Endothelial cell of umbilical vein (primary cell): ENCODE measurements around the gene FBXW9. TPM values are rescaled to one million over a fixed set of nuclear protein-coding genes. Genes with fewer than 3 reads are reported as not detected.

Experiments
- BruUV-seq: library from RNA; stranded (reverse); fragments of 400-500 nt; replicated peaks from 2 replicates; lab custom pipeline; 2021; lab: Mats Ljungman, UMichigan
- CTCF ChIA-PET: fragments of 300-600, 350-600 bp; sonication (Branson Sonifier 250); formaldehyde crosslinking; loops from one replicate; lab custom pipeline; 2021; ENCODE audit warnings: antibody characterized with exemption, inconsistent platforms; lab: Charles Lee
- POLR2A ChIA-PET: fragments of 300-600, 350-600 bp; sonication (Branson Sonifier 250); formaldehyde crosslinking; loops from one replicate; lab custom pipeline; 2021; ENCODE audit warnings: antibody characterized with exemption, inconsistent platforms; lab: Charles Lee
- DNase-seq: peaks from one replicate; pipeline ENCODE4 v3.0.0-alpha.2; 2011; ENCODE audit warnings: low read depth, low spot score
- FAIRE-seq: peaks from 2 replicates; lab custom pipeline; 2011; peaks lifted over from hg19 to GRCh38; lab: Jason Lieb, UNC
- H2AFZ ChIP-seq: 2 replicates; pipeline ENCODE4 v1.6.0; 2012; ENCODE audit warnings: low read depth, low read length, control low read depth, inconsistent platforms
- H3K27ac ChIP-seq: 2 replicates; pipeline ENCODE4 v1.5.1; 2011; ENCODE audit warnings: low read depth, mild to moderate bottlenecking, control low read depth, low read length, moderate library complexity; ENCODE audit not compliant: insufficient read depth
- H3K27me3 ChIP-seq, 2 experiments: 2 replicates each; pipeline versions ENCODE4 v1.6.0 to v1.6.1; 2011; ENCODE audit warnings: low read length in 2 of 2, mixed read lengths in 1 of 2; ENCODE audit not compliant: control insufficient read depth in 2 of 2, insufficient read depth in 2 of 2
- H3K36me3 ChIP-seq, 2 experiments: 2 replicates in 1 of 2; 3 replicates in 1 of 2; pipeline ENCODE4 v1.5.1; 2011; ENCODE audit warnings: low read length in 2 of 2, mild to moderate bottlenecking in 1 of 2, moderate library complexity in 1 of 2; ENCODE audit not compliant: control insufficient read depth in 2 of 2, insufficient read depth in 2 of 2; ENCODE audit errors: extremely low read depth in 1 of 2
- H3K4me1 ChIP-seq: 3 replicates; pipeline ENCODE4 v1.5.1; 2011; ENCODE audit warnings: mild to moderate bottlenecking, low read length; ENCODE audit not compliant: control insufficient read depth, insufficient read depth; ENCODE audit errors: extremely low read depth
- H3K4me2 ChIP-seq: 2 replicates; pipeline ENCODE4 v1.6.1; 2011; ENCODE audit warnings: low read length, control low read depth, mixed read lengths; ENCODE audit not compliant: insufficient read depth
- H3K4me3 ChIP-seq, 3 experiments: fragments of 200-600 bp in 1 of 3; sonication (generic), shearing (Covaris generic) in 1 of 3; replicated peaks in 1 of 3; 2 replicates each; pipeline ENCODE4 v1.5.1; 2011 to 2016; ENCODE audit warnings: control low read depth in 3 of 3, low read length in 3 of 3, mild to moderate bottlenecking in 2 of 3, inconsistent platforms in 1 of 3, low read depth in 1 of 3, moderate library complexity in 1 of 3; ENCODE audit not compliant: insufficient read depth in 1 of 3
- H3K79me2 ChIP-seq: 2 replicates; pipeline ENCODE4 v1.6.0; 2012; ENCODE audit warnings: low read length, inconsistent platforms; ENCODE audit not compliant: control insufficient read depth, insufficient read depth
- H3K9ac ChIP-seq: replicated peaks from 2 replicates; pipeline ENCODE3; 2011; ENCODE audit warnings: low read length, control low read depth; ENCODE audit not compliant: insufficient read depth; ENCODE audit errors: extremely low read depth
- H3K9me1 ChIP-seq: replicated peaks from 3 replicates; pipeline ENCODE4 v1.6.0; 2011; ENCODE audit warnings: mild to moderate bottlenecking, low read length; ENCODE audit not compliant: control insufficient read depth, insufficient read depth; ENCODE audit errors: extremely low read depth
- H3K9me3 ChIP-seq: replicated peaks from 2 replicates; pipeline ENCODE4 v1.5.1; 2012; ENCODE audit warnings: low read length, inconsistent platforms; ENCODE audit not compliant: control insufficient read depth, insufficient read depth
- H4K20me1 ChIP-seq: replicated peaks from 2 replicates; pipeline ENCODE3; 2011; ENCODE audit warnings: mild to moderate bottlenecking, low read length; ENCODE audit not compliant: control insufficient read depth, insufficient read depth; ENCODE audit errors: extremely low read depth
- FOS ChIP-seq: IDR thresholded peaks from 2 replicates; pipeline ENCODE4 v1.6.1; 2011; ENCODE audit warnings: mild to moderate bottlenecking, low read length, moderate library complexity, borderline replicate concordance; ENCODE audit not compliant: insufficient read depth
- GATA2 ChIP-seq: IDR thresholded peaks from 2 replicates; pipeline ENCODE4 v1.7.0; 2011; ENCODE audit warnings: low read depth, mild to moderate bottlenecking, moderate library complexity, mixed read lengths, low read length; ENCODE audit not compliant: insufficient read length, insufficient read depth
- MYC ChIP-seq: IDR thresholded peaks from one replicate; pipeline ENCODE4 v1.6.1; 2011; ENCODE audit warnings: mild to moderate bottlenecking, low read depth, low read length
- POLR2A ChIP-seq: IDR thresholded peaks from 2 replicates; pipeline ENCODE4 v1.6.1; 2012; ENCODE audit warnings: low read depth, mild to moderate bottlenecking, control low read depth, low read length
- POLR2AphosphoS5 ChIP-seq: IDR thresholded peaks from 2 replicates; pipeline ENCODE4 v1.6.1; 2012; ENCODE audit warnings: low read depth, mild to moderate bottlenecking, control low read depth, low read length, moderate library complexity; ENCODE audit not compliant: insufficient read depth
- dilution Hi-C: fragments of 300-500 bp; cut with MboI; formaldehyde crosslinking; loops from one replicate; pipeline ENCODE4 v1.15.0; 2019; ENCODE audit warnings: low sequenced_read_pairs; ENCODE audit not compliant: extremely low pct_ligation_motif_present
- intact Hi-C: fragments of 100-400 bp; cut with micrococcal nuclease; formaldehyde crosslinking; loops from one replicate; pipeline ENCODE4 v1.10.0; 2022
- polyA plus RNA-seq, 4 experiments: library from polyadenylated mRNA; depleted of rRNA in 3 of 4; stranded (reverse) in 3 of 4; unstranded in 1 of 4; fragments of >200 nt; gene quantifications; 2 replicates each; pipeline versions ENCODE4 v1.2.1 to v1.2.3, GENCODE V29; 2011 to 2012; ENCODE audit warnings: missing spikeins in 1 of 4
- total RNA-seq: library from RNA; stranded (reverse); gene quantifications from 2 replicates; pipeline ENCODE4 v1.2.3, GENCODE V29; 2021
- TF ChIP-seq, protein P1 (sequence below): IDR thresholded peaks from 2 replicates; pipeline ENCODE4 v1.6.1; 2011; ENCODE audit not compliant: insufficient read depth, insufficient read length

Gene FBXW9
- total and polyA plus RNA-seq, 2 donors (not counting 3 experiments of a cell fraction or from before 2014, with no cell fraction given), result 12.4 to 19.3 TPM

- Histone ChIP-seq H3K9me1 (no peaks in the 10 kb centered on the region), H3K27ac (peak overlapping the region; percentile 87), H2AFZ (peak overlapping the region; percentile 74), H3K4me3 (peak overlapping the region; percentile 64 to 99 (median 69)), H3K27me3 (no peaks in the 10 kb centered on the region), H3K9me3 (no peaks in the 10 kb centered on the region), H3K9ac (peak overlapping the region; percentile 83), H3K4me2 (peak overlapping the region; percentile 79), H4K20me1 (no peaks in the 10 kb centered on the region), H3K79me2 (peaks cover 31% of the 10 kb centered on the region), H3K36me3 (peaks cover 0 to 9% of the 10 kb centered on the region in 2 experiments), H3K4me1 (peaks cover 18% of the 10 kb centered on the region)
- dilution Hi-C loops, result no loop called here
- intact Hi-C loops, result loop anchor here (1.0 to 10.0 kb wide), 4 partner anchors 42 to 123 kb away; partner anchors contain the start of genes DHPS, FBXW9, RNASEH2A and ZNF490
- no peak for TF ChIP-seq GATA2
- TF ChIP-seq, protein P1, sequence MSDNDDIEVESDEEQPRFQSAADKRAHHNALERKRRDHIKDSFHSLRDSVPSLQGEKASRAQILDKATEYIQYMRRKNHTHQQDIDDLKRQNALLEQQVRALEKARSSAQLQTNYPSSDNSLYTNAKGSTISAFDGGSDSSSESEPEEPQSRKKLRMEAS, result no peak
- TF ChIP-seq POLR2A, result no peak
- no peak for TF ChIP-seq MYC
- no peak for TF ChIP-seq POLR2AphosphoS5
- TF ChIP-seq FOS, result no peak
- ChIA-PET CTCF (interaction anchor here (0.8 to 2.4 kb wide), 4 partner anchors 20 to 86 kb away, joined by 3 to 11 read pairs (median 8); no protein-coding TSS in a partner anchor), POLR2A (interaction anchor here (0.6 kb wide), 1 partner anchor 11 kb away, joined by 4 read pairs; no protein-coding TSS in a partner anchor)
- no peak for DNase-seq
- no peak for FAIRE-seq
- BruUV-seq, result no TSS peak
Observed at GRCh38 chr19:12737835-12738351, 41.5 kb upstream of the FBXW9 start.
